ENCODE data around the gene TUBB4A. TPM values are rescaled to one million over a fixed set of nuclear protein-coding genes. Genes with fewer than 3 reads are reported as not detected.

The TUBB4A gene
- total RNA-seq, 1 donor from 2014 or later = 0.48 TPM

- no peak for DNase-seq (ENCODE audit: low spot score)
Observed at GRCh38 chr19:6472713-6473112, 29.4 kb downstream of the TUBB4A start.

GRCh38 chr19:6471076-6471475 lies 31.0 kb downstream of the TUBB4A start:
- DNase-seq (ENCODE audit: low spot score) = no peak

GRCh38 chr19:6470173-6470572 lies 31.9 kb downstream of the TUBB4A start:
- no peak for DNase-seq (ENCODE audit: low spot score)

- DNase-seq (ENCODE audit: low spot score) = no peak
Observed at GRCh38 chr19:6467384-6467783, 34.7 kb downstream of the TUBB4A start.

- DNase-seq (ENCODE audit: low spot score) = no peak
Observed at GRCh38 chr19:6466526-6467248, 35.4 kb downstream of the TUBB4A start.

GRCh38 chr19:6465663-6466062 lies 36.4 kb downstream of the TUBB4A start:
- no peak for DNase-seq (ENCODE audit: low spot score)

GRCh38 chr19:6465006-6465405 lies 37.1 kb downstream of the TUBB4A start:
- DNase-seq (ENCODE audit: low spot score) = no peak

- no peak for DNase-seq (ENCODE audit: low spot score)
Observed at GRCh38 chr19:6464070-6464873, 37.8 kb downstream of the TUBB4A start, which contains the start of gene CRB3. Gene CRB3, plus strand, starts transcription at chr19:6464271. Its CDS starts 431 bp downstream, at chr19:6464702.

- DNase-seq (ENCODE audit: low spot score) = peak; percentile 97
Observed at GRCh38 chr19:6460099-6460884, 41.8 kb downstream of the TUBB4A start.

- no peak for DNase-seq (ENCODE audit: low spot score)
Observed at GRCh38 chr19:6459262-6460098, 42.6 kb downstream of the TUBB4A start, which contains the start of gene SLC25A23. Gene SLC25A23, minus strand, starts transcription at chr19:6459792. Its CDS starts 164 bp downstream, at chr19:6459628.

GRCh38 chr19:6458695-6459261 lies 43.3 kb downstream of the TUBB4A start:
- DNase-seq (ENCODE audit: low spot score) = no peak

- DNase-seq (ENCODE audit: low spot score) = no peak
Observed at GRCh38 chr19:6457958-6458694, 44.0 kb downstream of the TUBB4A start.

- no peak for DNase-seq (ENCODE audit: low spot score)
Observed at GRCh38 chr19:6455924-6456323, 46.2 kb downstream of the TUBB4A start.

- DNase-seq (ENCODE audit: low spot score) = no peak
Observed at GRCh38 chr19:6453951-6454565, 48.1 kb downstream of the TUBB4A start.

- DNase-seq (ENCODE audit: low spot score) = no peak
Observed at GRCh38 chr19:6452899-6453298, 49.2 kb downstream of the TUBB4A start.

GRCh38 chr19:6452223-6452614 lies 49.9 kb downstream of the TUBB4A start:
- no peak for DNase-seq (ENCODE audit: low spot score)

- no peak for DNase-seq (ENCODE audit: low spot score)
Observed at GRCh38 chr19:6451583-6452222, 50.4 kb downstream of the TUBB4A start.

GRCh38 chr19:6450166-6450565 lies 51.9 kb downstream of the TUBB4A start:
- no peak for DNase-seq (ENCODE audit: low spot score)

GRCh38 chr19:6448045-6448444 lies 54.1 kb downstream of the TUBB4A start:
- DNase-seq (ENCODE audit: low spot score) = no peak

Data from mesenteric fat pad (tissue), 1 donor.